T47D (cell line): Measurements from ENCODE around the gene NUS1.
"Not testable (repeated sequence)": the region's sequence is repeated elsewhere in the genome, so short reads cannot be mapped to it uniquely, and the experiment has no call there.

Source experiments
- DNase-seq, 2 experiments: peaks; one replicate each; pipeline versions ENCODE4 v3.0.0 to v3.0.0-alpha.2; 2011 to 2012; ENCODE audit warnings: low read depth in 1 of 2, low spot score in 1 of 2
- JUND ChIP-seq: IDR thresholded peaks from 2 replicates; pipeline ENCODE4 v1.6.1; 2012; ENCODE audit warnings: low read depth
- in situ Hi-C: cut with HindIII; loops from 2 replicates; pipeline ENCODE4 v1.10.0; 2016; ENCODE audit warnings: low sequenced_read_pairs, low pct_unique_long_range_greater_than_20kb

Gene NUS1

GRCh38 chr6:117739869-117740268, 64.6 kb downstream of the NUS1 start:
- in situ Hi-C loops = no loop called here
- no peak for DNase-seq
- TF ChIP-seq JUND = no peak

DNA sequence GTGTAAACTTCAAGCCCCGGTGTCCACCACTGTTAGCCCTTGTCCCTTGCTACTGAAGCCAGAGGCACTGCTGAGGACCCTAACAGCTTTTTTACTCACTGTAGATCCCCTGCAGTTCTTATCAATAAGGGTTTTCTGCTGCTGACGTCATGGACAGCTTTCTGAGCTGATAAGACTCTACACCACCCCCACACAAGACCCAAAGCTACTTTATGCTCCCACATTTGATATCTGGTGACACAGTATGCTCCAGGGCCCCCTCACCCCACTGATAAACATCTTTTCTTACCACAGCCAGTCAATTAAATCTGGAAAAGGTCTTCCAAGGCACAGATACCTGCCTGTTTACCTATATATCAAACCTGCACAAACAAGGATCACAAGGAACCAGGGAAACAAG, 65.3 kb downstream of the NUS1 start:
- DNase-seq = no peak
- in situ Hi-C loops = no loop called here
- no peak for TF ChIP-seq JUND

DNA sequence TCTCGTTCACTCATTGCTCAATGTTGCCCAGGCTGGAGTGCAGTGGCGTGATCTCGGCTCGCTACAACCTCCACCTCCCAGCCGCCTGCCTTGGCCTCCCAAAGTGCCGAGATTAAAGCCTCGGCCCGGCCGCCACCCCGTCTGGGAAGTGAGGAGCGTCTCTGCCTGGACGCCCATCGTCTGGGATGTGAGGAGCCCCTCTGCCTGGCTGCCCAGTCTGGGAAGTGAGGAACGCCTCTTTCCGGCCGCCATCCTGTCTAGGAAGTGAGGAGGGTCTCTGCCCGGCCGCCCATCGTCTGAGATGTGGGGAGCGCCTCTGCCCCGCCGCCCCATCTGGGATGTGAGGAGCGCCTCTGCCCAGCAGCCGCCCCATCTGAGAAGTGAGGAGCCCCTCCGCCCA, 75.4 kb downstream of the NUS1 start:
- in situ Hi-C loops, DNase-seq: not testable (repeated sequence)
